GM18498 (cell line): ENCODE data around the gene RAD18.

ENCODE experiments used
- ATAC-seq: cut with Tn5 transposase; IDR thresholded peaks from one replicate; pipeline ENCODE4 v1.9.1; 2021; ENCODE audit warnings: mild to moderate bottlenecking, moderate library complexity; ENCODE audit not compliant: unreplicated experiment

Gene RAD18

DNA sequence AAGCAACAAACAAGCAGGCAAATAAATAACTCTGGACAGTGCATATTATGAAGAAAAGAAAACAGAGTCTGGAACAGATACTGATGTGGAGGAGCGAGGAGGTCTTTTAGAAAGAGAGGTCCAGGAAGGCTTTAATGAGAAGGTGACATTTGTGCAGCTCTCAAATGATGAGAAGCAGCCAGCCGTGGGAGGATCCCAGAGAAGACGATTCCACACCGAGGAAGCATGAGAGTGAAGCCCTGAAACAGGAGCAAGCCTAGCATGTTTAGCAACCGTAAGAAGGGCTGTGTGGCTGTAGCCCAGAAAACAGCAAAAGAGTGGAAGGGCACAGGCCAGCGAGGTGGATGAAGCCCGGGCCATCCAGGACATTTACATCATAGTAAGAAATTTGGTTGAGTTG, 93.1 kb downstream of the RAD18 start:
- no peak for ATAC-seq

DNA sequence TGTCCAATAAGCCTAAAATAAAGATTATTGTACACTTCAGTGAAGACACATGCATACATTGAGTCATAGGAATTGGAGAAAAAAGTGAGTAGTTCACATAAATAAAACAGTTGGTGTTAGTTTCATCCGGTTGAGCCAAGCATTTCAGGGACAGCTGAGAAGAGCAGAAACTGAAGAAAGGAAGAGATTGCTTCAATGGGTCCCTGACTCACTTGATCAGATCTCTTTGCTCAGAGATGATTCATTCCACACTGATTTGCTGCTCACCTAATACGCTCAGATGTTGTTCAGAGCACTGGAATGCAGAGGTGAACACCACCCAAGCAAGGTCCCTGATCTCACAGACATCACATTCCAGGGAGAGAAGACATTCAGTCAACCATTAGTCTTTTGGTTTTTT, 93.7 kb downstream of the RAD18 start:
- ATAC-seq = no peak

DNA sequence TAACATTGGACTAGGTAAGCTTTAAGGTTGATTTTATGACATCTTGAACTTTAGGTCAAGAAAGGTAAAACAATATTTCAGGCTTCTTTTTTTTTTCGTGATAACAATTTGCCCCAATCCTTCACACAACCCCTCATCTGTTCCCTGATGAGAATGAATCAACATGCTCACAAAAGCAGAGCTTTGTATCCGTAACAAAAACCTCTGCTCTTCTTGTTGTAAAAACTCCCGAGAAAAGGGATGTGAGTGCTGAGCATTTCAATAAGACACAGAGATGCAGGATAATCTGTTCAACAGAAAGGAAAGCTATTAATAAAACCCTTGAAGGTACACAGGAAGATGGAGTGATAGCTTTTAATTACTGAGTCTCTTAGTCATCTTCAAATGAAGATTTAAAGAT, 94.3 kb downstream of the RAD18 start:
- no peak for ATAC-seq

DNA sequence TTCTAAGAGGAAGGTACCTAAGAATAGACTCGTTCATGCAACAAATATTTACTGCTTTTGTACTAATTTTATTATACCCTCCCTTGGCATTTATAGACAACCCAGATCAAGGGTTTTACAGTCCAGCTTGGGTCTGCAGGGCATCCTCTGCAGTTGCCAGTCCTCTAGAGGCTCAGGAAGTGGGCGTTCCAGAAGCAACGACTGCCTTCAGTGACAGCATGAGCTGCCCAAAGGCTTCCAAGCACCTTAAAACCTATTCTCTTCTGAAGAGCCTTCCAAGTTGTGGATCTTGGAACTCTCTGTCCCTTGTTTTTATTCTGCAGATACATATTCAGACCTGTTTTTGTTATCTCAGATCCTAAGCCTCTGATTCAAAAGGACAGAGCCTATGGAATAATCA, 95.6 kb downstream of the RAD18 start:
- ATAC-seq = no peak

DNA sequence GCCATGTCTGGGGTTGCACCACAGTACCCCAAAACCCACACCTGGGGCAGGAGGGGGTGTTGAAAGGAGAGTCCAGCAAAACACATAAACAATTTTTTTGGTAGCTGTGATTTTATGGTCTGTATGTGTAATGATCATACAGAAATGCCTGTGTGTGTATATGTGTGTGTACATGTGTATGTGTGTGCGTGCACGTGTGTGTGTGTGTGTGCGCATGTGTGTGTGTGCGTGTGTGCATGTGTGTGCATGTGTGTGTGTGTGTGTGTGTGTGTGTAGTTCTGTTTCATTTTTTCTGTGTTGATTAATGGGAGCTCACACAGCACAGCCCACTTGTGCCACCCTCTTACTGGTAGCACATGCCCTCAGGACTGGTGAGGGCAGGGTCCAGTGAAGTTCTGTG, 97.6 kb downstream of the RAD18 start:
- ATAC-seq = no peak

DNA sequence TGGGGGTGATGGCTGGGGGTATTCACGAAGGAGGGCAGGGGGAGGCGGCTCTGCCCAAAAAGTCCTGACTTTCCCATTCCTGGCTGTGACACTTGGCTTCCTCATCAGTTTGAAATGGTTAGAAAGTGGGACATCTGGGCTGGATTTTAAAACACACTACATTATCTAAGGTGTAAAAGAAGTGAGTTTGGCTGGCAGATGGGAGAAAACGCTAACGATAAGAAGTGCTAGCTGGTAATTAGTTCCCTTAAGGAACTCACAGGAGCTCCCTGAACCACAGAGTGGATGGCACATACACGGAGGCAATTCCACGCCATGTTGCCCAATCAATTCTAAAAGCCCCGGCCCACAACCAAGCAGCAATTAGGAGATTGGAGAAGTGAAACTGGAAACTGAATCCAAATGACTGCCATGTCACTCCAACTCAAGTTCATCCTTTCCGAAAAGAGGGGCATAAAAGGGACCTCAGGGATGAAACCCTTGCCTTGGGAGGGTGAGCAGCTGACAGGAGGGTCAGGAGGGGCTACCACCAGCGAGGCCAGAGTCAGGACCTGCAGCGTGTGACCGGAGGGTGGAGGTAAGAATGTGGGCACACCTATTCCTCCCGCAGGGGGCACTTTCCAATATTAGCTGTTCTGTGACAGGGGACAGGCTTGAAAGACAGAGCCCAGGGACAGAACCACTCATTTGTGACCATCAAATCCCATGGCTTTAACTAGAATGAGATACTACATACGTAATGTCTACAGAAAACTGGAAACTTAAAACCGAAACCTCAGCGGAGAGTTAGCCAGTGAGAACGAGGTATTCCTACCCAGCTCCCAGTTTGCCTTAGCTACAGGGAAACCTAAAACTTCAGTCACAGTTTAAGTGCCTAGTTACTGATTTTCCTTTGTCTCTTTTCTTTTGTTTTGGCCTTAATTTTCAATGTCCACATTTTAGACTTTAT, 98.6 kb downstream of the RAD18 start:
- no peak for ATAC-seq

DNA sequence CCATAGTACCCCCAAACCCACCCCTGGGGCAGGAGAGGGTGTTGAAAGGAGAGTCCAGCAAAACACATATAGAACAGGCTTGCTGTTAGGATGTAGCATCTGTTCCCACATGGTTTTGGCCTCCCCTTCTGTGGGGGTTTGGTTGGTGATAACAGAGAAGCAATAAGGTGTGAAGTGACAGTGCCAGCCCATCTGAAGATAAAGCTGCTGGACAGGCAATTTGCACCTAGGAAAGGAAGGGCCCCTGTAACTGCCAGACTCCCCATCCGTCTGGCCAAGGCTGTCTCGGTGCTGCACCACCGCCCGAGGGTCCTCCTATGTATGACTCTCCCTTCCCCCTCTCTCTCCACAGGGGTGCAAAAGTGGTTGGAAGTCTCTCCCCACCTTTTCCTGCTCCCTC, 99.4 kb downstream of the RAD18 start:
- ATAC-seq = no peak

DNA sequence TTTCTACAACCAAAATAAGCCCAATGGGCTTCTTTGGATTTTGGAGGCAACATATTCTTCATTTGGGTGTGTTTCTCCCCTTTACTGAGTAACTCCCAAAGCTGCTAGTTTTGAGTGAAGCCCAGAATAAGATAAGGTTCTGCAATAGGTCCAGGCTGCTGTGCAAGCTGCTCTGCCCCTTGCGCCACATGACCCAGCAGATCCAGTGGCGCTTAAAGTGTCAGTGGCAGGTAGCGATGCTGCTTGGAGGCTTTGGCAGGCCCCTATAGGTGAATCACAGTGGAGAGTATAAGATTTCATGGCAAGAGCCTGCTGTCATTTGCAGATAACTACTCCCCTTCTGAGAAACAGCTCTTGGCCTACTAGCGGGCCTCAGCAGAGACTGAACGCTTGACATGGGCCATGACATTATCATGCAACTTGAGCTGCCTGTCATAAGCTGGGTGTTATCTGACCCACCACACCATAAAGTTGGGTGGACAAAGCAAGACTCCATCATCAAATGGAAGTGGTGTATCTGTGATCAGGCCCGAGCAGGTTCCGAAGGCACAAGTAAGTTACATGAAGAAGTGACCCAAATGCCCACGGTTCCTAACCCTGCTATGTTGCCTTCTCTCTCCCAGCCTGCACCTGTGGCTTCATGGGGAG, 105.4 kb downstream of the RAD18 start:
- no peak for ATAC-seq

DNA sequence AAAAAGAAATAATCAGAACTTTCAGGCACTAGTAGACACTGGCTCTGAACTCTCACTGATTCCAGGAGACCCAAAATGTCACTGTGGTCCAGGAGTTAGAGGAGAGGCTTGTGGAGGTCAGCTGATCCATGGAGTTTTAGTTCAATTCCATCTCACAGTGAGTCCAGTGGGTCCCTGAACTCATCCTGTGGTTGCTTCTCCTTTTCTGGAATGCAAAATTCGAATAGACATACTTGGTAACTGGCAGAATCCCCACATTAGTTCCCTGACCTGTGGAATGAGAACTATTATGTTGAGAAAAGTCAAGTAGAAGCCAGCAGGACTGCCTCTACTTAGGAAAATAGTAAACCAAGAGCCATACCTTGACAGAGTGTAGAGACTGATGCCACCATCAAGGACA, 106.6 kb downstream of the RAD18 start:
- ATAC-seq = no peak

DNA sequence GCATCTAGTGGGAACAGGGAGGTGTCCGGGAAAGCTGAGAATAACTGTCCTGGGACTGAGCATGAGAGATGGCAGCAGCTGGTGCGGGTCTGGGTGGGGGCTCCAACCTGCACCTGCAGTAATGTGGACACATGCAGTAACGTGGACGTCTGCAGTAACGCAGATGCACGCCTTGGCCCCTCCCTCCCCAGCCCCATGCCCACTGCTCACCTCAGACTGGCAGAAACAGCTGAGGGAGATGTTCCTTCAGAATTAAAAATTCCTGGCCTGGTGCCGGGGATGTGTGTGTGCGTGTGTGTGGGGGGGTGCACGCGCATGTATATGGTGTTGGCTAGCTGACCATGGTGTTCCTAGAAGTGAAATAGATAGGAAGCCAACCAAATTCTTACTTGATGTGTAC, 107.2 kb downstream of the RAD18 start:
- no peak for ATAC-seq

DNA sequence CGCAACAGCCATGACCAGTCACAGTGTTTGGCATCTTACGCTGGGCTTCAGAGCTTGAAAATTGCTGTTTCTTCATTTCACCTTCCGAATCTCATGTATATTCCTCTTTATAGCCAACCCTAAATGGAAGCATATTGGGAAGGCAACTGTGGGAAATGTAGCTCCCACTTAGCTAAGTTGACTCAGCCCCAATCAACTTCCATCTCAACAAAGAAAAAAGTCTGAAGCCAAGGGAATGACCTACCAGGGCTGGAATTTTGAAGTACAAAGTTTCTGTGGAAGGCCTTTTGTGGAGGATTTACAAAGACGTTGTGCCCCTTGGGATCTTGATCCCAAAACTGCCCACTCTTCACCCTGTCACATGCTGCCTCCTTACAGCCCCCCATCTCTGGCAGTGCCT, 108.6 kb downstream of the RAD18 start:
- ATAC-seq = no peak

DNA sequence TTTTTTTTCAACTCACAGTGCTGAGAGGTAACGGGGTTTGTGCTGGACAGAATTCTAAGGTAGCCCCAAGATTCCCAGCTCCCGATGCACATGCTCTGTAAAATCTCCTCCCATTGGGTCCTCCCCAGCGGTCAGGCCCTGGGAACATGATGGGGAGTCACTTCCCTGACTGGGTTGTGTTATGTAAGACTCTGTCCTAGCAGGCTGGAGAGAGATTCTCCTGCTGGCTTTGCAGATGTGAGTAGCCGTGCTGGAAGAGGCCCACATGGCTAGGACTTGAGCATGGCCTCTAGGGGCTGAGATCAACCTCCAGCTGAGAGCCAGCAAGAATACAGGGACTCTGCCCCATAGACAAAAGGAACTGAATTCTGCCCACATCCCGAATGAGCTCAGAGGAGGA, 110.2 kb downstream of the RAD18 start:
- no peak for ATAC-seq

DNA sequence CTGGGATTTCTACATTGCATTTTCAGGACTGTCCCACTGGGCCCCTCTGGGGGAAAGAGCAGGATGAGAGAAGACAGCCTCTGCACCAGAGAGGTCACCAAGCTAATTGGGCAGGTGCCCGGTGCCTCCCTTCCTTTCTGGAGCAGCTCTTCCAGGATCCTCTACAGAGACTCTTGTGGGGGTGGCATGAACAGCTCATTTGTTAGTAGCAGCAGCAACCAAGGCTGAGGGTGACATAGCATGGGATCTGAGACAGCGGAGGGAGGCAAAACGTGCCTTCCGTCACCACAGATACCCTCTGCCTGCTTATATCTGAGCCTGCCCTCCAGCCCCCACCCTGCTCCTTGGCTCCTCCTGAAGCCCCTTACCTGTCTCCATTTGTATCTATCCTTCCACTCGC, 110.8 kb downstream of the RAD18 start:
- ATAC-seq = no peak

DNA sequence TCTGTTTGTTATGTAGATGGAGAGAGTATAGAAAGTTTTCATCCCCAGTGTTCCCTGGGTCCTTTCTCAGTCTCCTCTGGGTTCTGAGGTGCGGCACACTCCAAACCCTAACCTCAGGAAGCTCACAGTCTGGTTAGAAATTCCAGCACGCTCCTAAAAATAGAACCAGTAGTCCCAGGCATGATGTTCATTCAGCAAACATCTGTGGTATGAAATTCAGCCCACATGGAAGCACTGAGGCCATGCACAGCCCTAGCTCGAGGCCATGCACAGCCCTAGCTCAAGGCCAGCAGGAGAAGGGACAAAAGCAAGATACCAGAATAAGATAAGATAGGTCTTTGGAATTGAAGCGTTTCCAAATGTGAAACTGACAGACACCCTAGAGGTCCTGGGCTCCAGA, 111.6 kb downstream of the RAD18 start:
- no peak for ATAC-seq

DNA sequence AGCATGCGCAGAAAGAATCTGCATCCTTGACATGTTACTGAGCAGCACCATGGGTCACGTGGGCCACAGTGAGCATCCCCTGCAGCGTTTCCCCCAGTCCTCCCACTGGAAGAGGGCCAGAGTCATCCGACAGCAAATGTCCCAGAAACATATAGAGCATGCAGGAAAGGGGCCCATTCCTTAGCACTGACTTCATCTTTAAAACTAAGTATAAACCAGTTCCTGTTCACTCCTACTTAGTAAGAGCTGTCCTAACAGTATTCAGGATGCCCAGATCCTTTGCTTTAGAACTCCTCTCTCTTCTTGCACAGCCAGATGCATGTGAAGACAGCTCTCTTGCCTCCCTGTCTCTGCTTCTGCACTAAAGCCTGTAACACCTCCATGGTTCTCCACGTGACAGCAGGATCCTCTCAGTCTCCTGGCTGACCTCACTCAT, 114.6 kb downstream of the RAD18 start:
- no peak for ATAC-seq

DNA sequence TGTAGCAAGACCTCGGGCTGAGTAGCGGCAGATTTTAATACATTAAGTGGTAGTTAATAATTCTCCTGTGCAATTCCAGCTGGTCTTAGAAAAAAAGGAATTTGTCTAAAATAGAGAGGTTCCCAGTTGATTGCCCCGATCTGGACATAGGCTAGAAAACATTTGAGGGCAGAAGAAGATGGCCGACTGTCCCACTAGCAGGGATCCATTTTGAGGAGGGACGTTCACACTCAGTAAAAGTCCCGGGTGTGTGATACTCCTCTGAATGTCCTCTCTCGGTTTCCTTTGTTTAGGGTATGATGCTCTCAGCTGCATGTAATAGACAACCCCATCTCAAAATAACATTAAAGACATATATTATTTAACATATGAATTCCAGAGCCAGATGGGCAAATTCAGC, 116.0 kb downstream of the RAD18 start:
- ATAC-seq = no peak

DNA sequence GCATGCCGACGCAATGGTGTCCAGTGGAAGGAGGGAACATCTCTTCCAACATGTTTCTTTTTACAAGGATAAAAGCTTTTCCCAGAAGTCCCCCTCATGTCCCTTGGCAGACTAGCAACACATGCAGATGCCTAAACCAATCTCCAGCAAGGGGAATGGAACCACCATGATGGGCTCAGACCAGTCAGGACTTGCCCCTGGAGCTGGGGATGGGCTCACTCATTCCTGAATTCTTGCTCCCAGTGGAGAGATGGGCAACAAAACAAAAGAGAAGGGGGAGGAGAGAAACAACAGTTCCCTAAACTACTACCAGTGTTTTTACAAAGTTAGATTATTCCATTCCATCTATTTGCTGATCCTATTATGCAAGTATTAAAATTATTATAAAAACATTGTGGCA, 117.1 kb downstream of the RAD18 start:
- no peak for ATAC-seq

DNA sequence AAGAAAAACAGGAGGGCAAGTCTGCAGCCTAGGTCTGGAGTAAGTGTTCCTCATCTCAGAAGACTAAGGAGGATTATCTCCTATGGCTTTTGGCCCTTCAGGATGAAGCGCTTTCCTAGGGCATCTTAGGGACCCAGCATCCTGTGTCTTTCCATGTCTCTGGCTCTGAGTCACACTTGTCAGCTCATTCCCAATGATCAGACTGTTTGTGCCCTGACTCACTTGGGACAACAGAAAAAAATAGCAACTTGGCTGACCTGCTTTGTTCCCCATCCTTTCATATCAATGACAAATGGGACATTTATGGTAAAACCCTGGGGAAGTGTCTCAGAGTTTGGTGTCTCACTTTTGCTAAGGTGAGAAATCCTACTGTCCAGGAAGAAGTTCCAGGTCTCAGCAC, 117.6 kb downstream of the RAD18 start:
- no peak for ATAC-seq

DNA sequence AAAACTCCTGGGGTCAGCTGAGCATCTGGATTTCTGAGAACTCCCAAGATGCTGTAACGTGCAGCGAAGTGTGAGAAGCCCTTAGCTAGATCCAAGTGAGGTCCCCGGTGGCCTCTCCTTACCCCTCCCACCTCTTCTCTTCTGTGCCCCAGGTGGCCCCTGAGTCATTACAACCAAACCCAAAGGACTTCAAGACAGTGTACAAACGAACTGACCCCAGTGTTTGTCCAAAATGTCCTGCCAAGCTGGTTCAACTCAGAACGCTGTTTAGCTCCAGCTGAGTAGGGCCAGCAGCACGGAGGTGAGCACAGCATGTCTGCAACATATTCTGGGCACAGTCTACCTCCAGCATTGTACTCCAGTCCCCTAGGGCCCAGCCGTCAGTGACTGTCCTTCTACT, 119.9 kb downstream of the RAD18 start:
- no peak for ATAC-seq

DNA sequence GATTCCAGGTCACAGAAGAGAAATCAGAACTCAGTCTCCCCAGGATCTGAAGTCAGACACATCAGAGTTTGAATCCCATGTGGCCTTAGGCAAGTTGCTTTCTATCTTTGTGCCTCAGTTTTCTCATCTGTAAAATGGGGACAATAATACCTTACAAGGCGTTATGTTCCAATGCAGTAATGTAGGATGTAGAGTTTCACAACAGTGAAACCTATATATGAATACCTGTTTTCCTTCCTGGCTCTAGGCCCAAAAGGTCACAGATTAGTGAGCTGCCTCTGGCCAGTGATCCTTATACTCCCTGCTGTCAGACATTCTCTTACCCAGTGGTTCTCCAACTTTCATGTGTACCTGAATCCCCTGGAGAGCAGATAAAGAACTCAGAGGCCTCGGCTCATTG, 121.0 kb downstream of the RAD18 start:
- ATAC-seq = no peak

DNA sequence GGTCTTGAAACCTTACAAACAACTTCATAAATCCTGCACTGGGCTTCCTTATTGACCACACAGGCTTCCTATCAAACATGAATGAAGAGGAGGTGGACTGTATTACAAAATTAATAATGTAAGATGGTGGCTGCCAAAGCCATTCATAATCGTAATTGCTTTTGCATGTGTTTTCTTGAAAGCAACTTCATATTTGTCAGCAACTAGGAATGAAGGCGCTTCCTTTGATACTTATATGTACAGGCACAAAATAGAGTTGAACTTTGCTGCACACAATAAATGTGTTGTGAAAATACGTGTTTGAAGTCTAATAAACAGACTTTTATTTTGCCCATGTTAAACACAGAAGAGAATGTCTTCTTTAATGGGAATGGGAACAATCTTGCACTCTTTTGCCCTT, 121.8 kb downstream of the RAD18 start:
- ATAC-seq = no peak

DNA sequence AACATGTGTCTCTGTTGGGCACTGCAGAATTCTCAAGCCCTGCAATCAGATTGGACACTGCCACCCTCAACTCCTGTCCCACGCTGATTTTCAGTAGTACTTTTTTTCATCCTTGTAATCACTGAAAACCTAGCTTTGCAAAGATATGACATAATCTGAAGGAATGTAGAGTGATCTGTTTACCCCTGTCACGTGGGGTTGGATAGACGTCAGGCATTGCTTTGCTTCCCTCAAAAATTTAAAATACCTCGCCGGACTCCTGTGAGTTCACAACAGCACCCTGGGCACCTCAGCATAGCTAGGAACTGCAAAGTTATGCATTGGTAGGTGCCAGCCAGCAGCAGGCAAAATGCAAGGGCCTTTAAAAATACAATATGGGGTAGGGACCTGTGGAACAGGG, 122.7 kb downstream of the RAD18 start:
- no peak for ATAC-seq
